A673 (cell line): ENCODE data around the gene S100A3.

ENCODE experiments used
- EZH2 ChIP-seq: fragments of 200-600 bp; sonication (generic); IDR thresholded peaks from 2 replicates; pipeline ENCODE4 v1.6.1; 2017; ENCODE audit warnings: borderline replicate concordance, low read depth, mild to moderate bottlenecking, mixed read lengths, antibody characterized with exemption, low read length; ENCODE audit not compliant: poor library complexity, severe bottlenecking
- TF ChIP-seq, protein P1 (sequence below): fragments of 300-800, 200-600 bp; sonication (generic); conservative IDR thresholded peaks from 2 replicates; pipeline ENCODE4 v1.5.1; 2017; ENCODE audit warnings: low read depth, mild to moderate bottlenecking, antibody characterized with exemption, low read length, moderate library complexity, mixed read lengths

DNA sequence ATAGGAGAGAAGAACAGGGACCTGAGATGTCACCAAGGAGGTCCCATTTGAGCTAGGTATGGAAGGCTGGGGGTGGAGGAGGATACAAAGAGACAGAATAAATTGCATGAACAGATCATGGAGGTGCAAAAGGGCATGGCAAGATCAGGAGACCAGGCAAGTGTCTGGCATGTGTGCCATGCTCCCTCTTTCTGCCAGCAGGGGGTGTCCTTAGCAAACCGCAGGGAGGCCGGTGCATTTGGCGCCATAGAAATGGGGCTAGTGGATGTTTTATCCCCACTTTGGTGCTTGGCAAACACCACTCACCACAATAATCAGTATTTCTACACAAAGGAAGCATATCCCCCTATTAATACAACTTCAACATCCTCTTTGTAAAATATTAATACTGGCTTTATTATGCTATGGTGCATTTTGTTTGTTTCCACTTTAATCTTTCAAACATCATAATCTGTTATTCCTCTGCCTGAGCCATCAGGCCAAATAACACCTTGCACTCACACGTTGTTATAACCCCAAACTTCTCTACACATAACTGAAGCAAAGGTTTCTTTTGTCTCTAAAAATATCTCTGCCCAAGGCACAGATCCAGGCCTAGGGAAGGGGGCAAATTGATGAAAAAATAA is 39.2 kb downstream of the S100A3 start:
- TF ChIP-seq, protein P1, sequence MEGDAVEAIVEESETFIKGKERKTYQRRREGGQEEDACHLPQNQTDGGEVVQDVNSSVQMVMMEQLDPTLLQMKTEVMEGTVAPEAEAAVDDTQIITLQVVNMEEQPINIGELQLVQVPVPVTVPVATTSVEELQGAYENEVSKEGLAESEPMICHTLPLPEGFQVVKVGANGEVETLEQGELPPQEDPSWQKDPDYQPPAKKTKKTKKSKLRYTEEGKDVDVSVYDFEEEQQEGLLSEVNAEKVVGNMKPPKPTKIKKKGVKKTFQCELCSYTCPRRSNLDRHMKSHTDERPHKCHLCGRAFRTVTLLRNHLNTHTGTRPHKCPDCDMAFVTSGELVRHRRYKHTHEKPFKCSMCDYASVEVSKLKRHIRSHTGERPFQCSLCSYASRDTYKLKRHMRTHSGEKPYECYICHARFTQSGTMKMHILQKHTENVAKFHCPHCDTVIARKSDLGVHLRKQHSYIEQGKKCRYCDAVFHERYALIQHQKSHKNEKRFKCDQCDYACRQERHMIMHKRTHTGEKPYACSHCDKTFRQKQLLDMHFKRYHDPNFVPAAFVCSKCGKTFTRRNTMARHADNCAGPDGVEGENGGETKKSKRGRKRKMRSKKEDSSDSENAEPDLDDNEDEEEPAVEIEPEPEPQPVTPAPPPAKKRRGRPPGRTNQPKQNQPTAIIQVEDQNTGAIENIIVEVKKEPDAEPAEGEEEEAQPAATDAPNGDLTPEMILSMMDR, result peak; percentile 80
- TF ChIP-seq EZH2, result no peak
